Gastrocnemius medialis (tissue), 4 donors: Measurements from ENCODE around the gene RFC5.

Source experiments
- POLR2A ChIP-seq, 2 donors: fragments of 450-650 bp; IDR thresholded peaks; one replicate each; pipeline ENCODE4 v1.6.1; 2017; ENCODE audit warnings: antibody characterized with exemption in 2 of 2, mild to moderate bottlenecking in 2 of 2, moderate library complexity in 2 of 2
- TF ChIP-seq, protein P1 (sequence below), 5 experiments: fragments of 450-650 bp in 3 of 5; fragments of 200-600 bp in 2 of 5; sonication (generic) in 2 of 5; IDR thresholded peaks in 4 of 5; conservative IDR thresholded peaks in 1 of 5; 1 replicate in 4 of 5; 2 replicates in 1 of 5; pipeline ENCODE4 v1.5.1; 2016 to 2019; ENCODE audit warnings: antibody characterized with exemption in 5 of 5, mild to moderate bottlenecking in 3 of 5, moderate library complexity in 3 of 5

DNA sequence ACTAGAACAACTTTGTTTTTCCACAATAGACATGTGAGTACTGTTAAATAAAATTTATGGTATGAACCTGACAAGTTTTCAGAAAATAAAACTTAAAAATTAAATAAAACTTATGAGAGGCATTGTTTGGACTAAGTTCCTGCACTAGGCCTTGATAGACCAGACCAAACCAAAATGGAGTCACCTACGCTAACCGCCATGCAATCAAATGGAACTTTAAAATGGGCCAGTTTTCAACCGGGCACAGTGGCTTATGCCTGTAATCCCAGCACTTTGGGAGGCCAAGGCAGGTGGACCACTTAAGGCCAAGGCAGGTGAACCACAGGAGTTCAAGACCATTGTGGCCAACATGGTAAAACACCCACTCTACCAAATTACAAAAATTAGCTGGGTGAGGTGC lies 5.1 kb upstream of the RFC5 start:
- no peak for TF ChIP-seq POLR2A (IDR thresholded peaks at IDR 0.05)
- TF ChIP-seq, protein P1, sequence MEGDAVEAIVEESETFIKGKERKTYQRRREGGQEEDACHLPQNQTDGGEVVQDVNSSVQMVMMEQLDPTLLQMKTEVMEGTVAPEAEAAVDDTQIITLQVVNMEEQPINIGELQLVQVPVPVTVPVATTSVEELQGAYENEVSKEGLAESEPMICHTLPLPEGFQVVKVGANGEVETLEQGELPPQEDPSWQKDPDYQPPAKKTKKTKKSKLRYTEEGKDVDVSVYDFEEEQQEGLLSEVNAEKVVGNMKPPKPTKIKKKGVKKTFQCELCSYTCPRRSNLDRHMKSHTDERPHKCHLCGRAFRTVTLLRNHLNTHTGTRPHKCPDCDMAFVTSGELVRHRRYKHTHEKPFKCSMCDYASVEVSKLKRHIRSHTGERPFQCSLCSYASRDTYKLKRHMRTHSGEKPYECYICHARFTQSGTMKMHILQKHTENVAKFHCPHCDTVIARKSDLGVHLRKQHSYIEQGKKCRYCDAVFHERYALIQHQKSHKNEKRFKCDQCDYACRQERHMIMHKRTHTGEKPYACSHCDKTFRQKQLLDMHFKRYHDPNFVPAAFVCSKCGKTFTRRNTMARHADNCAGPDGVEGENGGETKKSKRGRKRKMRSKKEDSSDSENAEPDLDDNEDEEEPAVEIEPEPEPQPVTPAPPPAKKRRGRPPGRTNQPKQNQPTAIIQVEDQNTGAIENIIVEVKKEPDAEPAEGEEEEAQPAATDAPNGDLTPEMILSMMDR (IDR thresholded peaks at IDR 0.05 in 4 of 5, conservative IDR thresholded peaks at IDR 0.05 in 1 of 5) = no peak
